ENCODE results near the gene HDLBP. TPM values are rescaled to one million over a fixed set of nuclear protein-coding genes. Genes with fewer than 3 reads are reported as not detected.

Gene HDLBP
- total and polyA plus RNA-seq, 8 donors: 273 to 996 (median 749) TPM

GRCh38 chr2:241268306-241268705 is 47.2 kb downstream of the HDLBP start:
- FAIRE-seq (no peak), ATAC-seq (no peak), DNase-seq (no peak)
- TF ChIP-seq CTCF (IDR thresholded peaks at IDR 0.05): no peak
- Histone ChIP-seq H3K27me3 (no peaks in the 10 kb centered on the region), H3K9me3 (no peaks in the 10 kb centered on the region), H3K36me3 (peaks cover 8 to 32% (median 13%) of the 10 kb centered on the region in 3 donors), H3K27ac (no peak overlapping the region), H3K4me3 (no peak overlapping the region), H3K4me1 (peaks cover 12 to 26% (median 17%) of the 10 kb centered on the region in 3 donors)
- intact Hi-C loops (cut with DNase I): loop anchor here in 1 of 3 donors (10.0 kb wide), 1 partner anchor 66 kb away; no protein-coding TSS in a partner anchor
- 44 to 54% methylated on average over 7 of the region's 7 CpGs for WGBS, 2 donors

DNA sequence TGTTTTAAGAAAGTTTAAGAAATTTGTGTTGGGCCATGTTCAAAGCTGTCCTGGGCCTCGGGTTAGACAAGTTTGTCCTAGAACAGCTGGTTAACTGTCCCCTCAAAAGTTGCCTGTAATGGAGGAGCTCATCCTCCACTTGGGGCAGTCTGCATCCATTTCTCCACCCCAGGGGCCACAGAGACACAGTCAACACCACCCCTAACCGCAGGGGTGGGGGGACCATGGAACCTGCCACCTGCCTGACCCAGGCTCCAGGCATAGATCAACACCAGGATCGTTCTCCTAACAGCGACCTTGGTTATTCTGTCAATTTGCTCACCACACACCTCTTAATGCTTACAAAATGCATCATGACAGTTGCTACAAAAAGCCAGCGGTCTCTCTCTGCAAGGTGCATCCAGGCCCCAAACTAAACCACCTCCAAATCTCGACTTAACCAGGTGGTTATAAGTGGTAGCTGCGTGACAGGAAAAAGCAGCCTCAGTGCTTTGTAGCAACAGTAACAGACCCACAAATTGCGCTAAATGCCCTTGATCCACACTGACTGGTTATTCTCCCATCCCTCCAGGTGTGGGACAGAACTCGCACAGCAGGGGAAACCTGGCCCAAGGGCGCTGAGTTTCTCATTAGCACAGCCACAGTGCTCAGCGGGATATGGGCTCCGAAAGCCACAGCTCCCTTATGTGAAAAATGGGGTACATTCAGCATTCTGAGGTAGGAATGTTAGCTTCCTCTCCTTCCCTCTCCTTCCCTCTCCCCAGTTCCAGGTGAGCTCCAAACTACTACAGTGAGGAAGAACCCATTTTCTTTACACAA is 48.0 kb downstream of the HDLBP start:
- H3K4me1 ChIP-seq: peaks cover 12 to 23% (median 17%) of the 10 kb centered on the region in 3 donors
- H3K4me3 ChIP-seq: no peak overlapping the region

GRCh38 chr2:241265506-241265905 is 50.0 kb downstream of the HDLBP start:
- intact Hi-C loops (cut with DNase I): loop anchor here in 1 of 3 donors (10.0 kb wide), 1 partner anchor 69 kb away; no protein-coding TSS in a partner anchor
- FAIRE-seq: no peak

More for the DNA sequence above, 48.0 kb downstream of the HDLBP start:
- FAIRE-seq (no peak), ATAC-seq (no peak), DNase-seq (no peak)
- intact Hi-C loops (cut with DNase I): loop anchor here in 1 of 3 donors (10.0 kb wide), 1 partner anchor 67 kb away; no protein-coding TSS in a partner anchor
- Histone ChIP-seq H3K9me3 (no peaks in the 10 kb centered on the region), H3K27ac (no peak overlapping the region), H3K36me3 (peaks cover 13 to 41% (median 22%) of the 10 kb centered on the region in 3 donors), H3K27me3 (no peaks in the 10 kb centered on the region)
- WGBS, 2 donors: 51 to 59% methylated on average over 12 of the region's 12 CpGs
- TF ChIP-seq CTCF (IDR thresholded peaks at IDR 0.05): no peak

DNA sequence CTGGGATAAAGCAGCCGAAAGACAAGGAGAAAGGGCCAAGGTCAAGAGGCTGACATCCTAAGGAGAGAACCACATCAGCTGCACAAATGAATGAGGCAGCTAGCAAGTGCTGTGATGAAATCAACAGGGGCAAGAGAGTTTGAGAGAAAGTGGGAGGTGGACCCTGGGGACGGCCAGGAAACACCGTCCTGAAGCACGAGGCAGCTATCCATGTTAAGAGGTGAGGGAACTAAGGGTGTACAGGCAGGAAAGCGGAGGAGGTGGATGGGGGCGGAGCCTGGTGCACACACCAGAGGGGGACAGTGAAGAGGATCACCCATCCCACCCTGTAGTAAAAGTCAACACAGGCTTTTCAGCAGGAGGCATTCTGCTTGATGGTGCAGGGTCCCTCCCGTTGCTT is 52.4 kb downstream of the HDLBP start:
- ATAC-seq (no peak), DNase-seq (peak in 1 of 6 donors; percentile 22), FAIRE-seq (no peak)
- Histone ChIP-seq H3K4me1 (no peaks in the 10 kb centered on the region), H3K36me3 (peaks cover 24 to 69% (median 42%) of the 10 kb centered on the region in 3 donors), H3K4me3 (no peak overlapping the region), H3K9me3 (no peaks in the 10 kb centered on the region), H3K27me3 (no peaks in the 10 kb centered on the region), H3K27ac (no peak overlapping the region)
- 79 to 83% methylated on average over 7 of the region's 7 CpGs for WGBS, 2 donors
- TF ChIP-seq CTCF (IDR thresholded peaks at IDR 0.05): no peak
- intact Hi-C loops (cut with DNase I): loop anchor here in 1 of 3 donors (10.0 kb wide), 1 partner anchor 72 kb away; no protein-coding TSS in a partner anchor

More at GRCh38 chr2:241265506-241265905, 50.0 kb downstream of the HDLBP start:
- ATAC-seq (no peak), DNase-seq (no peak)
- Histone ChIP-seq H3K9me3 (no peaks in the 10 kb centered on the region), H3K36me3 (peaks cover 21 to 60% (median 39%) of the 10 kb centered on the region in 3 donors), H3K27ac (no peak overlapping the region), H3K27me3 (no peaks in the 10 kb centered on the region), H3K4me1 (peaks cover 10 to 22% (median 17%) of the 10 kb centered on the region in 3 donors), H3K4me3 (no peak overlapping the region)
- WGBS, 2 donors: 91 to 92% methylated on average over 5 of the region's 5 CpGs
- TF ChIP-seq CTCF (IDR thresholded peaks at IDR 0.05): no peak

All from pancreas (tissue), 10 donors.